HEK293 (cell line): Measurements from ENCODE around the gene RRP9.

ENCODE experiments used
- BCL11B ChIP-seq: fragments of 450-650 bp; formaldehyde crosslinking; IDR thresholded peaks from 2 replicates; pipeline ENCODE4 v1.5.1; 2016; ENCODE audit warnings: low read depth, missing biosample characterization, missing genetic modification characterization
- GLIS1 ChIP-seq: fragments of 450-650 bp; formaldehyde crosslinking; IDR thresholded peaks from 2 replicates; pipeline ENCODE4 v1.5.1; 2016; ENCODE audit warnings: missing biosample characterization, missing genetic modification characterization
- HOXC10 ChIP-seq: sonication (generic); formaldehyde crosslinking; IDR thresholded peaks from 2 replicates; pipeline ENCODE4 v1.8.1; 2023; ENCODE audit warnings: mild to moderate bottlenecking, missing genetic modification reagents
- MZF1 ChIP-seq: fragments of 450-650 bp; formaldehyde crosslinking; IDR thresholded peaks from 2 replicates; pipeline ENCODE4 v1.5.1; 2017; ENCODE audit warnings: missing biosample characterization, missing genetic modification characterization, borderline replicate concordance
- OSR2 ChIP-seq: fragments of 450-650 bp; formaldehyde crosslinking; IDR thresholded peaks from 2 replicates; pipeline ENCODE4 v1.5.1; 2016; ENCODE audit warnings: missing biosample characterization, missing genetic modification characterization
- SALL2 ChIP-seq: fragments of 450-650 bp; formaldehyde crosslinking; IDR thresholded peaks from 2 replicates; pipeline ENCODE4 v1.5.0; 2017; ENCODE audit warnings: missing biosample characterization, mild to moderate bottlenecking, missing genetic modification characterization, borderline replicate concordance
- SCRT2 ChIP-seq: fragments of 450-650 bp; formaldehyde crosslinking; IDR thresholded peaks from 2 replicates; pipeline ENCODE4 v1.5.1; 2016; ENCODE audit warnings: missing biosample characterization, missing genetic modification characterization
- SP3 ChIP-seq: fragments of 450-650 bp; formaldehyde crosslinking; IDR thresholded peaks from 2 replicates; pipeline ENCODE4 v1.5.1; 2016; ENCODE audit warnings: missing biosample characterization, missing genetic modification characterization
- ZFHX2 ChIP-seq: fragments of 450-650 bp; formaldehyde crosslinking; conservative IDR thresholded peaks from 2 replicates; pipeline ENCODE4 v1.5.1; 2016; ENCODE audit warnings: missing biosample characterization, missing genetic modification characterization
- ZNF114 ChIP-seq: fragments of 450-650 bp; formaldehyde crosslinking; IDR thresholded peaks from 2 replicates; pipeline ENCODE4 v1.5.0; 2017; ENCODE audit warnings: missing biosample characterization, missing genetic modification characterization
- ZNF16 ChIP-seq: fragments of 450-650 bp; formaldehyde crosslinking; IDR thresholded peaks from 2 replicates; pipeline ENCODE4 v1.5.1; 2016; ENCODE audit warnings: low read depth, missing biosample characterization, missing genetic modification characterization
- ZNF211 ChIP-seq: fragments of 450-650 bp; formaldehyde crosslinking; IDR thresholded peaks from 2 replicates; pipeline ENCODE4 v1.5.1; 2016; ENCODE audit warnings: low read depth, missing biosample characterization, missing genetic modification characterization
- ZNF280C ChIP-seq: fragments of 450-650 bp; formaldehyde crosslinking; IDR thresholded peaks from 2 replicates; pipeline ENCODE4 v1.5.1; 2016; ENCODE audit warnings: missing biosample characterization, missing genetic modification characterization
- ZNF302 ChIP-seq: fragments of 450-650 bp; formaldehyde crosslinking; IDR thresholded peaks from 2 replicates; pipeline ENCODE4 v1.5.1; 2016; ENCODE audit warnings: missing biosample characterization, missing genetic modification characterization, low read depth
- ZNF335 ChIP-seq: fragments of 450-650 bp; formaldehyde crosslinking; conservative IDR thresholded peaks from 2 replicates; pipeline ENCODE4 v1.5.1; 2016; ENCODE audit warnings: missing biosample characterization, missing genetic modification characterization
- ZNF37A ChIP-seq: fragments of 450-650 bp; IDR thresholded peaks from 2 replicates; pipeline ENCODE4 v1.5.1; 2018; ENCODE audit warnings: missing biosample characterization, missing genetic modification characterization
- ZNF423 ChIP-seq: fragments of 450-650 bp; formaldehyde crosslinking; IDR thresholded peaks from 2 replicates; pipeline ENCODE4 v1.5.1; 2016; ENCODE audit warnings: missing biosample characterization, missing genetic modification characterization
- ZNF488 ChIP-seq: fragments of 450-650 bp; formaldehyde crosslinking; IDR thresholded peaks from 2 replicates; pipeline ENCODE4 v1.5.1; 2016; ENCODE audit warnings: missing biosample characterization, missing genetic modification characterization
- ZNF514 ChIP-seq: fragments of 450-650 bp; formaldehyde crosslinking; IDR thresholded peaks from 2 replicates; pipeline ENCODE4 v1.5.1; 2016; ENCODE audit warnings: missing biosample characterization, missing genetic modification characterization
- ZNF555 ChIP-seq: fragments of 450-650 bp; formaldehyde crosslinking; conservative IDR thresholded peaks from 2 replicates; pipeline ENCODE4 v1.5.1; 2017; ENCODE audit warnings: missing biosample characterization, mild to moderate bottlenecking, missing genetic modification characterization, inconsistent platforms
- ZNF626 ChIP-seq: fragments of 450-650 bp; sonication (Bioruptor Pico); formaldehyde crosslinking; IDR thresholded peaks from 2 replicates; pipeline ENCODE4 v1.5.1; 2018; ENCODE audit warnings: missing biosample characterization, missing genetic modification characterization, inconsistent platforms
- ZNF785 ChIP-seq: fragments of 450-650 bp; formaldehyde crosslinking; IDR thresholded peaks from 2 replicates; pipeline ENCODE4 v1.5.1; 2016; ENCODE audit warnings: missing biosample characterization, missing genetic modification characterization
- ZNF791 ChIP-seq: fragments of 450-650 bp; formaldehyde crosslinking; IDR thresholded peaks from 2 replicates; pipeline ENCODE4 v1.5.1; 2016; ENCODE audit warnings: missing biosample characterization, missing genetic modification characterization
- ZNF837 ChIP-seq: fragments of 450-650 bp; formaldehyde crosslinking; IDR thresholded peaks from 2 replicates; pipeline ENCODE4 v1.5.1; 2016; ENCODE audit warnings: missing biosample characterization, missing genetic modification characterization
- ZSCAN16 ChIP-seq: fragments of 450-650 bp; formaldehyde crosslinking; IDR thresholded peaks from 2 replicates; pipeline ENCODE4 v1.5.1; 2016; ENCODE audit warnings: missing biosample characterization, missing genetic modification characterization
- ZSCAN4 ChIP-seq: fragments of 450-650 bp; formaldehyde crosslinking; IDR thresholded peaks from 2 replicates; pipeline ENCODE4 v1.5.1; 2017; ENCODE audit warnings: missing biosample characterization, missing genetic modification characterization
- TF ChIP-seq, protein P1 (sequence below): fragments of 450-650 bp; formaldehyde crosslinking; IDR thresholded peaks from 2 replicates; pipeline ENCODE4 v1.5.1; 2016; ENCODE audit warnings: missing biosample characterization, missing genetic modification characterization
- TF ChIP-seq, protein P2 (sequence below): fragments of 450-650 bp; formaldehyde crosslinking; IDR thresholded peaks from 2 replicates; pipeline ENCODE4 v1.5.1; 2016; ENCODE audit warnings: missing biosample characterization, missing genetic modification characterization
- TF ChIP-seq, protein P3 (sequence below): fragments of 450-650 bp; formaldehyde crosslinking; IDR thresholded peaks from 2 replicates; pipeline ENCODE4 v1.5.1; 2016; ENCODE audit warnings: missing biosample characterization, missing genetic modification characterization

Gene RRP9

DNA sequence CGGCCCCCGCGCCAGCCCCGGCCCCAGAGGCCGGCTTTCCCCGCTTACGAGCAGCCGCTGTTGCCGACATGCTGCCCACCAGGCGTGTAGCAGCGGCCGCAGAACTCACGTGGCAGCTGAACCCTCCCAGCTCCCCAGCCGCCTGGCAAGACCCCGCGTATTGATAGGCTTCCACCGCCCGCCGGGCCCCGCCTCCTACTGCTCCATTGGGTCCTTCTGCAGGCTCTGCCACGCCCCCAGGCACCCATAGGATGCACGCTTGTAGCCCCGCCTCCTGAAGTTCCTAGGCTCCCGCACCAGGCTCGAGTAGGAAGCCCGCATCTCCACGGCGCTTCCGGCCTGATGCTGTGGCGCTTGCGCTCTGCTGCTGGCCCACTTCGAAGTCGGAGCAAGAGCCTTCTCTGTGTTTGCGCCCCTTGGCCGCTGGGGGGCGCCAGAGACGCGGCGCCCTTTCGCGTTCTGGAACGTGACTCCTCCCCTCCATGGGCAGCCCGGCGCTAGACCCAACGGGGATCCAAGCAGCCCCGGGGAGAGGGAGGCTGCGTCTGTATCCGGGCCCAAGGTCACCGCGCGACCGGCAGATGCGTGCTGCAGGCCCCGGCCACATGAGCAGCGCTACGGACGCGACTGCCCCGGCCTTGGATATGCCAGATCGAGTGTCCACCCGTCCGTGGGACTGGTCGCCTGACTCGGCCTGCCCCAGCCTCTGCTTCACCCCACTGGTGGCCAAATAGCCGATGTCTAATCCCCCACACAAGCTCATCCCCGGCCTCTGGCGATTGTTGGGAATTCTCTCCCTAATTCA, at the start of gene RRP9, which contains the start of gene PARP3 (continued):
- TF ChIP-seq ZNF423 (tag by site-specific recombination) (peak; percentile 91), SCRT2 (tag by site-specific recombination) (no peak), ZNF555 (tag by site-specific recombination) (no peak), ZNF837 (tag by site-specific recombination) (no peak), ZNF280C (tag by site-specific recombination) (no peak), SALL2 (tag by site-specific recombination) (no peak), ZSCAN16 (tag by site-specific recombination) (no peak), ZNF785 (tag by site-specific recombination) (no peak), BCL11B (tag by site-specific recombination) (no peak), ZNF211 (tag by site-specific recombination) (no peak), ZNF302 (no peak), ZNF791 (no peak), ZNF626 (no peak), ZSCAN4 (no peak), HOXC10 (CRISPR knock-in tag) (no peak), ZFHX2 (tag by site-specific recombination) (no peak), ZNF16 (tag by site-specific recombination) (no peak), ZNF514 (tag by site-specific recombination) (no peak), ZNF37A (no peak), MZF1 (tag by site-specific recombination) (peak; percentile 45; the same call in 1 of the 2 replicates), ZNF488 (tag by site-specific recombination) (no peak), ZNF335 (peak; percentile 73; the same call in 1 of the 2 replicates), GLIS1 (tag by site-specific recombination) (peak; percentile 14; the same call in 1 of the 2 replicates), OSR2 (tag by site-specific recombination) (no peak), ZNF114 (no peak), SP3 (tag by site-specific recombination) (peak; percentile 86)
- TF ChIP-seq, protein P1, sequence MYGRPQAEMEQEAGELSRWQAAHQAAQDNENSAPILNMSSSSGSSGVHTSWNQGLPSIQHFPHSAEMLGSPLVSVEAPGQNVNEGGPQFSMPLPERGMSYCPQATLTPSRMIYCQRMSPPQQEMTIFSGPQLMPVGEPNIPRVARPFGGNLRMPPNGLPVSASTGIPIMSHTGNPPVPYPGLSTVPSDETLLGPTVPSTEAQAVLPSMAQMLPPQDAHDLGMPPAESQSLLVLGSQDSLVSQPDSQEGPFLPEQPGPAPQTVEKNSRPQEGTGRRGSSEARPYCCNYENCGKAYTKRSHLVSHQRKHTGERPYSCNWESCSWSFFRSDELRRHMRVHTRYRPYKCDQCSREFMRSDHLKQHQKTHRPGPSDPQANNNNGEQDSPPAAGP, result no peak
- TF ChIP-seq, protein P2, sequence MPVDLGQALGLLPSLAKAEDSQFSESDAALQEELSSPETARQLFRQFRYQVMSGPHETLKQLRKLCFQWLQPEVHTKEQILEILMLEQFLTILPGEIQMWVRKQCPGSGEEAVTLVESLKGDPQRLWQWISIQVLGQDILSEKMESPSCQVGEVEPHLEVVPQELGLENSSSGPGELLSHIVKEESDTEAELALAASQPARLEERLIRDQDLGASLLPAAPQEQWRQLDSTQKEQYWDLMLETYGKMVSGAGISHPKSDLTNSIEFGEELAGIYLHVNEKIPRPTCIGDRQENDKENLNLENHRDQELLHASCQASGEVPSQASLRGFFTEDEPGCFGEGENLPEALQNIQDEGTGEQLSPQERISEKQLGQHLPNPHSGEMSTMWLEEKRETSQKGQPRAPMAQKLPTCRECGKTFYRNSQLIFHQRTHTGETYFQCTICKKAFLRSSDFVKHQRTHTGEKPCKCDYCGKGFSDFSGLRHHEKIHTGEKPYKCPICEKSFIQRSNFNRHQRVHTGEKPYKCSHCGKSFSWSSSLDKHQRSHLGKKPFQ (tag by site-specific recombination), result no peak
- TF ChIP-seq, protein P3, sequence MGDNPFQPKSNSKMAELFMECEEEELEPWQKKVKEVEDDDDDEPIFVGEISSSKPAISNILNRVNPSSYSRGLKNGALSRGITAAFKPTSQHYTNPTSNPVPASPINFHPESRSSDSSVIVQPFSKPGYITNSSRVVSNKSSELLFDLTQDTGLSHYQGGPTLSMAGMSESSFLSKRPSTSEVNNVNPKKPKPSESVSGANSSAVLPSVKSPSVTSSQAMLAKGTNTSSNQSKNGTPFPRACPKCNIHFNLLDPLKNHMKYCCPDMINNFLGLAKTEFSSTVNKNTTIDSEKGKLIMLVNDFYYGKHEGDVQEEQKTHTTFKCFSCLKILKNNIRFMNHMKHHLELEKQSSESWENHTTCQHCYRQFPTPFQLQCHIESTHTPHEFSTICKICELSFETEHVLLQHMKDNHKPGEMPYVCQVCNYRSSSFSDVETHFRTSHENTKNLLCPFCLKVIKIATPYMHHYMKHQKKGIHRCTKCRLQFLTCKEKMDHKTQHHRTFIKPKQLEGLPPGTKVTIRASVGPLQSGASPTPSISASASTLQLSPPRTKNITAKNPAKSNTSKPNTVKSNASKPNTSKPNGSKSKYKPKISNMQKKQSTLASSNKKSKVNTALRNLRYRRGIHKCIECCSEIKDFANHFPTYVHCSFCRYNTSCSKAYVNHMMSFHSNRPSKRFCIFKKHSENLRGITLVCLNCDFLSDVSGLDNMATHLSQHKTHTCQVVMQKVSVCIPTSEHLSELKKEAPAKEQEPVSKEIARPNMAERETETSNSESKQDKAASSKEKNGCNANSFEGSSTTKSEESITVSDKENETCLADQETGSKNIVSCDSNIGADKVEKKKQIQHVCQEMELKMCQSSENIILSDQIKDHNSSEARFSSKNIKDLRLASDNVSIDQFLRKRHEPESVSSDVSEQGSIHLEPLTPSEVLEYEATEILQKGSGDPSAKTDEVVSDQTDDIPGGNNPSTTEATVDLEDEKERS (tag by site-specific recombination), result no peak
